NOMO-1 treated with dmso at 0.1 percent for 144 hours (cell line): ENCODE results near the gene MAML3.

ENCODE experiments used
- DNase-seq: peaks from one replicate; lab custom pipeline; 2025; ENCODE audit not compliant: unreplicated experiment; lab: John Stamatoyannopoulos, UW

MAML3 gene

GRCh38 chr4:140153718-140154571 is at the start of gene MAML3:
MAML3 (minus strand) TSS chr4:140154184; CDS start chr4:140153327, 857 bp downstream.
- peak; percentile 88 for DNase-seq

- no peak for DNase-seq
Measured at GRCh38 chr4:140198942-140199341, 45.0 kb upstream of the MAML3 start.

GRCh38 chr4:140195806-140196205 is 41.8 kb upstream of the MAML3 start:
- no peak for DNase-seq

GRCh38 chr4:140189805-140190204 is 35.8 kb upstream of the MAML3 start:
- DNase-seq: no peak

- no peak for DNase-seq
Measured at GRCh38 chr4:140188975-140189374, 35.0 kb upstream of the MAML3 start.

- DNase-seq: no peak
Measured at GRCh38 chr4:140187316-140187695, 33.3 kb upstream of the MAML3 start.

- DNase-seq: no peak
Measured at GRCh38 chr4:140186651-140187315, 32.8 kb upstream of the MAML3 start.

- DNase-seq: no peak
Measured at GRCh38 chr4:140186082-140186438, 32.1 kb upstream of the MAML3 start.

GRCh38 chr4:140185412-140186081 is 31.6 kb upstream of the MAML3 start:
- no peak for DNase-seq

- DNase-seq: no peak
Measured at GRCh38 chr4:140183270-140183669, 29.3 kb upstream of the MAML3 start.

- DNase-seq: no peak
Measured at GRCh38 chr4:140180577-140180976, 26.6 kb upstream of the MAML3 start.

- no peak for DNase-seq
Measured at GRCh38 chr4:140176735-140177134, 22.8 kb upstream of the MAML3 start.

- peak; percentile 46 for DNase-seq
Measured at GRCh38 chr4:140174543-140174942, 20.6 kb upstream of the MAML3 start.

- DNase-seq: no peak
Measured at GRCh38 chr4:140172960-140173359, 19.0 kb upstream of the MAML3 start.

- DNase-seq: no peak
Measured at GRCh38 chr4:140170299-140170698, 16.3 kb upstream of the MAML3 start.

GRCh38 chr4:140168936-140169335 is 15.0 kb upstream of the MAML3 start:
- DNase-seq: no peak

GRCh38 chr4:140168474-140168873 is 14.5 kb upstream of the MAML3 start:
- no peak for DNase-seq

- DNase-seq: no peak
Measured at GRCh38 chr4:140163029-140163810, 9.2 kb upstream of the MAML3 start.

- no peak for DNase-seq
Measured at GRCh38 chr4:140162596-140162995, 8.6 kb upstream of the MAML3 start.

GRCh38 chr4:140158365-140159030 is 4.5 kb upstream of the MAML3 start:
- no peak for DNase-seq

GRCh38 chr4:140157341-140157740 is 3.4 kb upstream of the MAML3 start:
- DNase-seq: no peak
